ENCODE measurements around the gene ITGB2. TPM values are rescaled to one million over a fixed set of nuclear protein-coding genes. Genes with fewer than 3 reads are reported as not detected.

Gene ITGB2
- total RNA-seq, 1 donor from 2014 or later, result 6.9 TPM

DNA sequence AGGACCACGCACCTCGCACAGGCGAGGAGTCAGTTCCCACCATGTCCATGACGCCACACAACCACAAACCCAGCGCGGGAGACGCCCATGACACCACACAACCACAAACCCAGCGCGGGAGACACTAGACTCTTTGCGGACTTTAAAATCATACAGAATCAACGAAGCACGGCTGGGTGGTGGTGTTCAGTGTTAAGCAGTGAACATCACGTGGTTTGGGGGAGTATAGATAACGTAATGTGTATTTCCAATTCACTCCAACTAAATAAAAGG, 66.4 kb downstream of the ITGB2 start:
- no peak for DNase-seq (ENCODE audit: low read depth)
- peaks cover 9% of the 10 kb centered on the region for H3K36me3 ChIP-seq (ENCODE audit: control insufficient read depth, insufficient read depth, low read length)
- no peak overlapping the region for H3K4me3 ChIP-seq (ENCODE audit: low read depth, low read length)
- H3K27me3 ChIP-seq (ENCODE audit: control insufficient read depth, insufficient read depth, low read length), result no peaks in the 10 kb centered on the region
- TF ChIP-seq, protein P1, sequence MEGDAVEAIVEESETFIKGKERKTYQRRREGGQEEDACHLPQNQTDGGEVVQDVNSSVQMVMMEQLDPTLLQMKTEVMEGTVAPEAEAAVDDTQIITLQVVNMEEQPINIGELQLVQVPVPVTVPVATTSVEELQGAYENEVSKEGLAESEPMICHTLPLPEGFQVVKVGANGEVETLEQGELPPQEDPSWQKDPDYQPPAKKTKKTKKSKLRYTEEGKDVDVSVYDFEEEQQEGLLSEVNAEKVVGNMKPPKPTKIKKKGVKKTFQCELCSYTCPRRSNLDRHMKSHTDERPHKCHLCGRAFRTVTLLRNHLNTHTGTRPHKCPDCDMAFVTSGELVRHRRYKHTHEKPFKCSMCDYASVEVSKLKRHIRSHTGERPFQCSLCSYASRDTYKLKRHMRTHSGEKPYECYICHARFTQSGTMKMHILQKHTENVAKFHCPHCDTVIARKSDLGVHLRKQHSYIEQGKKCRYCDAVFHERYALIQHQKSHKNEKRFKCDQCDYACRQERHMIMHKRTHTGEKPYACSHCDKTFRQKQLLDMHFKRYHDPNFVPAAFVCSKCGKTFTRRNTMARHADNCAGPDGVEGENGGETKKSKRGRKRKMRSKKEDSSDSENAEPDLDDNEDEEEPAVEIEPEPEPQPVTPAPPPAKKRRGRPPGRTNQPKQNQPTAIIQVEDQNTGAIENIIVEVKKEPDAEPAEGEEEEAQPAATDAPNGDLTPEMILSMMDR (IDR thresholded peaks at IDR 0.05; ENCODE audit: insufficient read depth, low read length, poor library complexity, severe bottlenecking), result no peak

DNA sequence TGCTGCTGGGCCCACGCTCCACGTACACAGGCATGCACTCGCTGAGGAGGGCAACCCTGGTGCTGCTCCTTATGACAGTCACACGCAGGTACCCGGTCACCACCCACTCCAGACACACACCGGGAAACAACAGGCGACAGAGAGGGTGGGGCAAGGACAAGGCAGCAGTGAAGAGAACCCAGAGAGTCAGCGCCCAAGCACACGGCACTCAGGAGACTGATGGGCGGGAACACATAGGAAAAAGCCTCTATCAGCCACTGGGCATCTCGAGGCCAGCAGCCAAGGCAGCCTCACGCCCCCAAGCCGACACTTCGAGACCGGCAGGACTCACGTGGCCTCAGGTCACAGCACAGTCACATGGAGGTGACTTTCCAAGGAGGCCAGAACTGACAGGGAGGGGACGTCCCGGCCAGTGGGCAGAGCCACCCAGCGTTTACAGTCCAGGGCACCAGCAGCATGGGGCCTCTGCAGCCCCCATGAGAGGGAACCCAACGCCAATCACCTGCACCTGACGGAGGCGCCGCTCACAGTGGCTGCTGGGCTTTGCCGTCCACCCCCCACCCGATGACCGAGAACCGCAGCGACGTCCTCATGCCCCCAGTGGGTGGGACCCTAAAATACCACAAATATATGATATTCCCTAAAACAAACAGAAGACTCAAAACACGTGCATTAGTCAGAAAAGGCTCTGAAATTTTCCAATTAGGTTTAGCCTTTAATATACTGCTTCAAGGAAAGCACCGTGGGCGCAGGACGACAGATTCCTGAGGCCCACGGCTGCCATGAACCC, 66.9 kb downstream of the ITGB2 start:
- TF ChIP-seq, protein P1 (IDR thresholded peaks at IDR 0.05; ENCODE audit: insufficient read depth, low read length, poor library complexity, severe bottlenecking), result no peak
- DNase-seq (ENCODE audit: low read depth), result no peak
- Histone ChIP-seq H3K36me3 (ENCODE audit: control insufficient read depth, insufficient read depth, low read length) (peaks cover 11% of the 10 kb centered on the region), H3K4me3 (ENCODE audit: low read depth, low read length) (no peak overlapping the region), H3K27me3 (ENCODE audit: control insufficient read depth, insufficient read depth, low read length) (no peaks in the 10 kb centered on the region)

DNA sequence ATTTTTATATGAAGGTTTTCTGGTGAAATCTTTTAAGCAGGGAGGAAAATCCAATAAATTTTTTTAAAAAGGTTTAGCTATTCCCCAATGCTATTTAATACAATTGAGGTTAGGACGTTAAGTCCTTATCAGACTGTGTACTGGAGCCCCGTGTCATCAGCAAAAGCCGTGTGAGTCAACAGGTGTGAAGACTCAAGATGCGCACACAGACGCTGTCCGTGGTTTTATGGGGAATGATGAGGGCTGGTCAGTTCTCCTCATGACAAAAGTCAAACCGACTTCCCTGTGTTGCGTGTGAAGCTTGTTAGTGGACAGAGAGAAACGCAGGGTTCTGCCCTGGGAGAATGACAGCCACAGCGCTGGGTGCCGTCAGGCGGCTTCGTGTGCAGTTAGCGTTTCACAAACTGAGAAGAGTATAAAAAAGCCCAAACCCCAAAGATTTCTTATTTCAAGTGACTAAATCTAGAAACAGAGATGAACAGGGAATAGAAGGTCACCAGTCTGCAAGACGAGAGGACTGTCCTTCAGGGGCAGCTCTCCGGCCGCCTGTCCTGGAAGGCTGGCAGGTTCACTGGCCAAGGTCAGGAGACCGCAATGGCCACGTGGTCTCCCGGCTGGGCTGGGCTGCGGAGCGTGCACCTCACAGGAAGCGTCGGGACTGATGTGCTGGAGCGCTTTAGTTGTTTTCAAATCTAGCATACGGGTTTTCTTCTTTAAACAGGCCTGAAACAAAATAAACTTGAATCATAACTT, 69.6 kb downstream of the ITGB2 start:
- Histone ChIP-seq H3K4me3 (ENCODE audit: low read depth, low read length) (no peak overlapping the region), H3K36me3 (ENCODE audit: control insufficient read depth, insufficient read depth, low read length) (peaks cover 7% of the 10 kb centered on the region), H3K27me3 (ENCODE audit: control insufficient read depth, insufficient read depth, low read length) (peaks cover 2% of the 10 kb centered on the region)
- TF ChIP-seq, protein P1 (IDR thresholded peaks at IDR 0.05; ENCODE audit: insufficient read depth, low read length, poor library complexity, severe bottlenecking), result no peak
- DNase-seq (ENCODE audit: low read depth), result no peak

DNA sequence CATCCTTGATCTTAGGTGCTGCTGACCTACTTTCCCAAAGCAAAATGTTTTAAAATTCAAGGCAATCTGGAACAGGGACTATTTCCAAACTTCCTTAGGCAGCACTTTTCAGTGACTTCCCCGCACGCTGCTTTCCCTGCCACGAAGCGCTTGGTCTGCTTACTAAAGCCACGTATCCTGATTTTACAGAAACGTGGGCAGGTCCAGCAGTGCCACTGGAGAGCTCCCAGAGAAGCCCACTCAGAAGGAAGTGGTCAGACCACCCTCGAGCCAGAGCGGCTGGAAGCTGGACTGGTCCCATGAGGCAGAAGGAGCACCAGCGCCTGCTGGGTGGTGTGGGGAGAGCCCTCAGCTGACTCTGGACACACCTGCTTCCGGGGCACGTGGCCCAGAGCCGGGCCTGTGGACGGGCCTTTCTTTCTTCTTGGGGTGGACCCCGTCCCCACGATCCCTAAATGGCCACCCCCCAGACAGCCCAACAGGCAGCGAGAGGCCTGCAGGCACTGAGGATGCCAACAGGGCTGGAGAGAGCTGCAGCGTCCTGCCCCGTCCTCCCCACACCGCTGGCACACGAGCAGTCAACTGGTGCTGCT, 70.4 kb downstream of the ITGB2 start:
- H3K36me3 ChIP-seq (ENCODE audit: control insufficient read depth, insufficient read depth, low read length), result peaks cover 7% of the 10 kb centered on the region
- no peak for DNase-seq (ENCODE audit: low read depth)
- no peak overlapping the region for H3K4me3 ChIP-seq (ENCODE audit: low read depth, low read length)
- TF ChIP-seq, protein P1 (IDR thresholded peaks at IDR 0.05; ENCODE audit: insufficient read depth, low read length, poor library complexity, severe bottlenecking), result no peak
- peaks cover 5% of the 10 kb centered on the region for H3K27me3 ChIP-seq (ENCODE audit: control insufficient read depth, insufficient read depth, low read length)

DNA sequence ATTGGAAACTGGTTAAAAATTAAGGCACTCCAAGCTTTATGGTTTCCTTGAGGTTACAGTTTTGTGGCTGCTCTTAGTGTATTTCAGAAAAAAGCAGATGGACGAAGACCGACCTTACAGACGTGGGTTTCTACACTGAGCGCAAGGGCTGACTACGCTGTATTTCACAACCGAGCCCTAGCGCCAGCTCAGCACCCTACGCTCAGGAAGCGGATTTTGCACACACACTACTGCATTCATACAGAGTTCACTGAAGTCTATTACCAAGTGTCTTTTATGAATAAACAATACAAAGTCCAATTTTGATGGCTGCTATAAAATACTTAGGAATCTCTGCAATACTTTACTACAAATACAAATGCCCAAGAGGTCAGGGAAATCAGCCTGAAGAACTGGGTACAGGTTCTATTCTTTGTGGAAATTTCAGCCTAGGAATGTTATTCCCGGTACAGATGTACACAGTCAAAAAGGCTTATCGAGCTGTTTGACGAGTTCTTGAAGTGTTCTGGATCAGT, 71.0 kb downstream of the ITGB2 start:
- TF ChIP-seq, protein P1 (IDR thresholded peaks at IDR 0.05; ENCODE audit: insufficient read depth, low read length, poor library complexity, severe bottlenecking), result no peak
- H3K36me3 ChIP-seq (ENCODE audit: control insufficient read depth, insufficient read depth, low read length), result peaks cover 7% of the 10 kb centered on the region
- H3K4me3 ChIP-seq (ENCODE audit: low read depth, low read length), result no peak overlapping the region
- peaks cover 5% of the 10 kb centered on the region for H3K27me3 ChIP-seq (ENCODE audit: control insufficient read depth, insufficient read depth, low read length)
- no peak for DNase-seq (ENCODE audit: low read depth)

Measured in kidney epithelial cell (primary cell).